HL-60 (cell line): ENCODE results near the gene PC.

Experiments
- CTCF ChIP-seq: IDR thresholded peaks from one replicate; pipeline ENCODE4 v1.5.1; 2011; ENCODE audit warnings: low read length, control low read depth, inconsistent platforms; ENCODE audit not compliant: insufficient read depth
- GABPA ChIP-seq: IDR thresholded peaks from 2 replicates; pipeline ENCODE4 v1.6.1; 2012; ENCODE audit warnings: low read depth
- POLR2AphosphoS5 ChIP-seq: IDR thresholded peaks from 2 replicates; pipeline ENCODE4 v1.6.1; 2012; ENCODE audit warnings: low read depth
- REST ChIP-seq: IDR thresholded peaks from 2 replicates; pipeline ENCODE4 v1.6.1; 2012; ENCODE audit warnings: low read depth; ENCODE audit not compliant: insufficient replicate concordance
- SPI1 ChIP-seq: IDR thresholded peaks from 2 replicates; pipeline ENCODE4 v1.6.1; 2012; ENCODE audit warnings: low read depth, mild to moderate bottlenecking, borderline replicate concordance

GRCh38 chr11:66884443-66884842 is 73.7 kb downstream of the PC start:
- TF ChIP-seq CTCF (no peak), REST (no peak), GABPA (no peak), POLR2AphosphoS5 (no peak), SPI1 (no peak)
